DMS53 treated with DMSO at 0.1 percent for 48 hours (cell line): ENCODE measurements around the gene CNTN4.

Source experiments
- DNase-seq: peaks from one replicate; lab custom pipeline; 2025; ENCODE audit not compliant: unreplicated experiment; lab: John Stamatoyannopoulos, UW

Gene CNTN4

GRCh38 chr3:2377281-2377680 is 278.6 kb downstream of the CNTN4 start:
- no peak for DNase-seq

DNA sequence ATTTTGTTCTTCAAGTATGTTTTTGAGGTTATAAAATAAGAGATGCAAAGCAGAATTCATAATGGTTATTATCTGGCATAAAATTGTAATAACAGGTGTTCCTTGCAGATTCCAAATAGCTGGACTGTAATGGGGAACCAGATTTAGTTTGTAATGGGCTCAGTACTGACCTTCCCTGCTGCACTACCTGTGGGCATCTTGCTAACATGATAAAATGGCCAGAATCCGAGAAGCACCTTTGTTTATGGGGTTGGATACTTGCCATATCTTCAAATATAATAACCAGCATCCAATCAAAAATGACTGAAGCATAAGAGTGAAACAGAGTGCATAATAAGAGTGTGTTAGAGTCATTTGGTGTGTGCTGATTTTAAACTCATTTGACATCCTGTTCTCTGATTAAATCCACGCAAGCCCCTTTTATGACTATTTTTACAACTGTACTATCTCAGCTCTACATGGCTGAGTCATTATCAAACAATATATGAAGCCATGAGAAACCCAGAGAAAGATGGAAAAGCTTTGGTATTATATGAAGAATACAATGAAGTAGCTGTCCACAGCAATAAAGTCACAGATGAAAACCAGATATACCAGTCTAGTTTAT is 292.4 kb downstream of the CNTN4 start:
- DNase-seq = no peak

DNA sequence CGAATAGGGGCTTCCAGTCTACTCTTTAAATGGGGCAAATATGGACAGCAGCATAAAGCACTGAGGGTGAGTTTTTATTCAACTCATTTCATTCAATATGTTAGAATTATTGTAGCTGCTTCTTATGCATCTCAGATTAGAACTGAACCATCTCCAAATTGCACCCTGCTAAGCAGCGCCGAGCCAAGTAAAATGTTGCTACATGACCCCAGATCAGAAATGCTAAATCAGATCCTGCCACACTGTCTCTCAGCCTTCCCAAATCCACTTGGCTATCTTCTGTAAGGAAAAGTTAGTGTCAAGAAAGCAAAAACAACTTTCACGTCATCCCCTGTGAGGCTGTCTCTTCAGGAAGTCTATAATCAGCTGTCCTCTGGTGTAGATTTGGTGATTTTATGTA is 293.2 kb downstream of the CNTN4 start:
- DNase-seq = no peak

GRCh38 chr3:2392981-2393380 is 294.3 kb downstream of the CNTN4 start:
- DNase-seq = no peak

GRCh38 chr3:2415083-2415482 is 316.4 kb downstream of the CNTN4 start:
- no peak for DNase-seq

DNA sequence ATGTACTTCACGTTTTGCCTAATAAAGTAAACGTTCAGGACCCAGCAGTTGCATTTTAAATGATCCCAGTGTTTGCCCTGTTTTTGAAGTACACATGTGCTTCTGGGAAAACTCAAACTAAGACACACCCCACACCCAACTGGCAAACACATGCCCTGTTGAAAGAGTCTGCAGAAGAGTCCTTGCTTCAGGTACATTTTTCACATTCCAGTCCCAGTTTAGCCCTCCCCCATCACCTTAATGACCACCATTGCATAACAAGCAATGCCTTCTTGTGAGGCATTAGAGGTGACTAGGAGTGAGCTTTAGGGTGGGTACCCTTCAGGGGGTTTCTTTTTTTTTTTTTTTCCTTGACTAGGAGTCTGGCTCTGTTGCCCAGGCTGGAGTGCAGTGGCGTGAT is 322.3 kb downstream of the CNTN4 start:
- no peak for DNase-seq

- no peak for DNase-seq
Observed at GRCh38 chr3:2423143-2423542, 324.5 kb downstream of the CNTN4 start.

DNA sequence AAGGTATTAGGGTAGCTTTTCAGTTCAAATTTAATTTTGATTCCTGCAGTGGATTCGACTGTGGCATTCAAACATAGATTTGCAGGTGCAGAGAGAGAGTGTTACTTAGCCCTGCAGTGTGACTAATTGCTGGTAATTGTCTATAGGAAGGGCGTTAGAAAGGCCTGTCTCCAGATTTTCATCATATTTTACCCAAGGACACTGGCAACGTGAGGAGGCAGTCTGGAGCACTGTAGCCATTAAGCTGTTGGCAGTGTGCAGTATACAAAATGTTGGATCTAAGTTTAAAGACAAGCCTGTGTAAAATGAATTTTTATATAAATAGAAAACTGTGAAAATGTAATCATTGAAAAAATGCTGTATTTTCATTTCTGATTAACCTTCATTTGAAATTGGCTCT is 342.9 kb downstream of the CNTN4 start:
- DNase-seq = no peak

DNA sequence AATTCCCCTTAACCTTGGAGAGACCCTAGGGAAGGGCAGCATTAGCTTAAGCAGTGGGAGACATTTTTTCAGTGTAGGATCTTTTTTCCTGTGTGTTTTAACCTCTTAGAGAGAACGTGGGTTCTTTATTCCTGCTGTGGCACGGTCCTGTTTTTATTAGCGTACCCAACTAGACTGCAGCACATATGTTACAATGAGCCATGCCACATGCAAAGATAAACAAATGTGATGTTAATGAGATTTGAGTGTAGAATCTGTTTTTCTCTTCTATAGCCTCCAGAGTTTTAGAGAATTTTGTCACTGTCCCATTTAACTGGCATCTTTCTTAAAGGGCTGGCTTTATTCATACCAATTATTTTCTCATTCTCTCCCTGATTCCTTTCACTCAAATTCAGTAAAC is 347.5 kb downstream of the CNTN4 start:
- no peak for DNase-seq

DNA sequence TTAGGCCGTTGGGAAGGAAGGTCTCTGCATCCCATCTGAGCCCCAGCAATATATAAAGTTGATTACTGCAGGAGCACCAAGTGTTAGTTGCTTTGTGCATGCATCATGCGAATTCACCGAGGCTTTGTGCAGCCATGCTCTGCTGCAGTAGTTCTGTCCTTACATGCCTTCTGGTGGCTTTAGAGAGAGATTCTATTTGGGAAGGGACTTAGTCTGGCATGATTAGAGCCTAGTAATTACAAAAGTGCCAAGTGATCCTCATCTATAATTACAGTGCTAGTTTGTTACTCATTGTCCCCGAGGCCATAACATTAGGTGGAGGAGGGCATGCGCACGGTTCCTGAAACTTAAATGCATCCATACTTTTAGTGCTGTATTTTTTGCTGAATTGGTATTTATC is 353.6 kb downstream of the CNTN4 start:
- no peak for DNase-seq

DNA sequence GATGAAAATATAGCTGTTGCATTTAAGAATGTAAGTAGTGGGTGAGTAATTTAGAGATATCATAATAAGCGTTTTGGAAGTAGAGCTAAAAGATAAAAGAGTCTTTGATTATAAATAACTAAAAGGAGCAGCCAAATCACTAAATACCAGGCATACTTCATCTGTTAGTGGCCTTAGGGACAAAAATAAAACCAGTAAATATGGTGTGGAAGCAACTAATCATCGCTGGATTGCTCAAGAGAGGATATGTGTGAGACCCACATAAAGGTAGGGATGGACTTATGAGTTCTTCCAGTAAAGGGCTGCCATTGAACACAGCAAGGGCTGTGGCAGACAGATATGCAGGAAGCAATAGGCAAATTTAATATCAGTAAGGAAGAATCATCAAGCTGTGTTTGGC is 356.2 kb downstream of the CNTN4 start:
- DNase-seq = no peak

GRCh38 chr3:2456788-2457187 is 358.1 kb downstream of the CNTN4 start:
- DNase-seq = no peak

GRCh38 chr3:2458816-2459215 is 360.1 kb downstream of the CNTN4 start:
- no peak for DNase-seq

- no peak for DNase-seq
Observed at GRCh38 chr3:2465842-2466241, 367.2 kb downstream of the CNTN4 start.

GRCh38 chr3:2468816-2469215 is 370.1 kb downstream of the CNTN4 start:
- DNase-seq = no peak

GRCh38 chr3:2476996-2477395 is 378.3 kb downstream of the CNTN4 start:
- DNase-seq = no peak

GRCh38 chr3:2477620-2478019 is 379.0 kb downstream of the CNTN4 start:
- no peak for DNase-seq

- DNase-seq = no peak
Observed at GRCh38 chr3:2484162-2485026, 385.7 kb downstream of the CNTN4 start.

DNA sequence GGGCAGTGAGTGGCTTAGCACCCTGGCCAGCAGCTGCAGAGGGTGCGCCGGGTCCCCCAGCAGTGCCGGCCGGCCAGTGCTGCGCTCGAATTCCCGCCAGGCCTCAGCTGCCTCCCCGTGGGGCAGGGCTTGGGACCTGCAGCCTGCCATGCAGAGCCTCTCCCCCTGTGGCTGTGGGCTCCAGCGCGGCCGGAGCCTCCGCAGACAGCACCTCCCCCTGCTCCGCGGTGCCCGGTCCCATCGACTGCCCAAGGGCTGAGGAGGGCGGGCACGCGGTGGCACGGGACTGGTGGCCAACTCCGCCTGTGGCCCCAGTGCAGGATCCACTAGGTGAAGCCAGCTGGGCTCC is 386.3 kb downstream of the CNTN4 start:
- DNase-seq = no peak

DNA sequence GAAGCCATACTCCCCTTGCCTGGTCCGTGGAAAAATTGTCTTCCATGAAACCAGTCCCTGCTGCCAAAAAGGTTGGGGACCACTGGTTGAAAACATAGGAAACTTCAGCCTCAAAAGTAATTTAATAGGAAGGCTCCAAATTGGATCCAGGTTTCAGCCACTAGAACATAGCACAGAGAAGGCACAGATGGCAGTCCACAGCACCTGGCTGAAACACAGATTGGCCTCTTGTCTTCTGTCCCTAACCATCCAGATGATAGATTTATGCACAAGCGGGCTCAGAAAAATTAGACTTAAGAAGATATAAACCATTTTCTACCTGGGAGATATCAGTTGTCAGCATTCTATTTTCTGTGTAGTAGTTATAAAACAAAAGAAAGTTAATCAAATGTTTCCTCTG is 397.1 kb downstream of the CNTN4 start:
- DNase-seq = no peak

- DNase-seq = no peak
Observed at GRCh38 chr3:2504912-2505311, 406.2 kb downstream of the CNTN4 start.

GRCh38 chr3:2506776-2507175 is 408.1 kb downstream of the CNTN4 start:
- DNase-seq = no peak

- no peak for DNase-seq
Observed at GRCh38 chr3:2510591-2511145, 412.0 kb downstream of the CNTN4 start.
